ENCODE measurements around the gene MESD.

Gene MESD

GRCh38 chr15:80912673-80913072 lies 76.9 kb downstream of the MESD start:
- no peak for DNase-seq

- no peak for DNase-seq
Observed at GRCh38 chr15:80911821-80912220, 77.8 kb downstream of the MESD start.

GRCh38 chr15:80906159-80906766 lies 83.4 kb downstream of the MESD start:
- DNase-seq, result no peak

- DNase-seq, result no peak
Observed at GRCh38 chr15:80904998-80905397, 84.6 kb downstream of the MESD start.

GRCh38 chr15:80902298-80902801 lies 87.3 kb downstream of the MESD start:
- DNase-seq, result peak in 25 of 56 donors; percentile 6 to 71 (median 21)

GRCh38 chr15:80898040-80898439 lies 91.6 kb downstream of the MESD start:
- no peak for DNase-seq
